IgD-negative memory B cell (primary cell): ENCODE data around the gene INTS3. TPM values are rescaled to one million over a fixed set of nuclear protein-coding genes. Genes with fewer than 3 reads are reported as not detected.

Source experiments
- H3K27ac Mint-ChIP-seq, 3 donors: one replicate each; pipeline ENCODE4 v1.8.0; 2020 to 2022; ENCODE audit warnings: mild to moderate bottlenecking in 3 of 3, mixed read lengths in 3 of 3, moderate library complexity in 1 of 3
- H3K27me3 Mint-ChIP-seq: one replicate; pipeline ENCODE4 v1.8.0; 2021; ENCODE audit warnings: mixed read lengths
- H3K36me3 Mint-ChIP-seq: one replicate; pipeline ENCODE4 v1.8.0; 2020; ENCODE audit warnings: mild to moderate bottlenecking, mixed read lengths
- H3K4me1 Mint-ChIP-seq, 3 donors: one replicate each; pipeline ENCODE4 v1.8.0; 2020 to 2022; ENCODE audit warnings: mixed read lengths in 3 of 3, mild to moderate bottlenecking in 1 of 3
- H3K4me3 Mint-ChIP-seq, 4 donors: one replicate each; pipeline ENCODE4 v1.8.0; 2020 to 2022; ENCODE audit warnings: mild to moderate bottlenecking in 4 of 4, mixed read lengths in 4 of 4, moderate library complexity in 3 of 4
- H3K9me3 Mint-ChIP-seq, 3 donors: one replicate each; pipeline ENCODE4 v1.8.0; 2020 to 2021; ENCODE audit warnings: mixed read lengths in 3 of 3, mild to moderate bottlenecking in 1 of 3
- polyA plus RNA-seq: library from polyadenylated mRNA; unstranded; fragments of 300-500 nt; fragmentation: Illumina TruSeq; gene quantifications from one replicate; pipeline ENCODE4 v1.2.3, GENCODE V29; 2021

Gene INTS3
- polyA plus RNA-seq, 1 donor from 2014 or later, result 11.8 TPM

GRCh38 chr1:153734396-153735089 is 6.7 kb downstream of the INTS3 start:
- H3K9me3 Mint-ChIP-seq, result no peaks in the 10 kb centered on the region
- H3K4me3 Mint-ChIP-seq, result no peak overlapping the region
- H3K36me3 Mint-ChIP-seq, result peaks cover 1% of the 10 kb centered on the region
- H3K4me1 Mint-ChIP-seq, result peaks cover 13 to 28% (median 21%) of the 10 kb centered on the region in 3 donors
- peak overlapping the region in 1 of 3 donors; percentile 31 for H3K27ac Mint-ChIP-seq
- no peaks in the 10 kb centered on the region for H3K27me3 Mint-ChIP-seq

- H3K27ac Mint-ChIP-seq, result no peak overlapping the region
- no peak overlapping the region for H3K4me3 Mint-ChIP-seq
- H3K27me3 Mint-ChIP-seq, result no peaks in the 10 kb centered on the region
- H3K9me3 Mint-ChIP-seq, result no peaks in the 10 kb centered on the region
- peaks cover 1% of the 10 kb centered on the region for H3K36me3 Mint-ChIP-seq
- peaks cover 13 to 25% (median 19%) of the 10 kb centered on the region in 3 donors for H3K4me1 Mint-ChIP-seq
These were observed 7.2 kb downstream of the INTS3 start for GRCh38 chr1:153735090-153735420.

DNA sequence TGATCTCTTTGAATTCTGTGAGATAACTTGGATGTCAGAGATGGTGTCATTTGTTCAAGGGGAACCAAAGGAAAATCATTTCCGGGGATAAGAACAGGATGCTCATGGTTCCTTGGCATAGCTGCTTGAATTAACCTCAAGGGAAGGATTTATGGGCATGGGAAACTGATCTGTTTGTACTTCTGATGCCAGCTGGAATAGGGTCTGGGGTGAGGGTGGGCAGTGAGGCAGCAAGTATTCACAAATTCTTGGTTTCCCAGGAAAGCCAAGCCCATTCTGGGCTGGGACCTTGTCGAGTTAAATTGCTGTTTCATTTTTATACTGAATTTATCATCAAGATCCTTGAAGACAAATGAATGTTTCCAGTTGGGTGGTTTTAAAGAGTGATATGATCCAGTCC is 14.1 kb downstream of the INTS3 start:
- Mint-ChIP-seq H3K36me3 (peaks cover 1% of the 10 kb centered on the region), H3K27me3 (no peaks in the 10 kb centered on the region), H3K4me1 (peaks cover 20 to 25% (median 21%) of the 10 kb centered on the region in 3 donors), H3K4me3 (peak overlapping the region in 3 of 4 donors; percentile 3 to 67 (median 65)), H3K9me3 (no peaks in the 10 kb centered on the region), H3K27ac (peak overlapping the region in 2 of 3 donors; percentile 12 to 36)

DNA sequence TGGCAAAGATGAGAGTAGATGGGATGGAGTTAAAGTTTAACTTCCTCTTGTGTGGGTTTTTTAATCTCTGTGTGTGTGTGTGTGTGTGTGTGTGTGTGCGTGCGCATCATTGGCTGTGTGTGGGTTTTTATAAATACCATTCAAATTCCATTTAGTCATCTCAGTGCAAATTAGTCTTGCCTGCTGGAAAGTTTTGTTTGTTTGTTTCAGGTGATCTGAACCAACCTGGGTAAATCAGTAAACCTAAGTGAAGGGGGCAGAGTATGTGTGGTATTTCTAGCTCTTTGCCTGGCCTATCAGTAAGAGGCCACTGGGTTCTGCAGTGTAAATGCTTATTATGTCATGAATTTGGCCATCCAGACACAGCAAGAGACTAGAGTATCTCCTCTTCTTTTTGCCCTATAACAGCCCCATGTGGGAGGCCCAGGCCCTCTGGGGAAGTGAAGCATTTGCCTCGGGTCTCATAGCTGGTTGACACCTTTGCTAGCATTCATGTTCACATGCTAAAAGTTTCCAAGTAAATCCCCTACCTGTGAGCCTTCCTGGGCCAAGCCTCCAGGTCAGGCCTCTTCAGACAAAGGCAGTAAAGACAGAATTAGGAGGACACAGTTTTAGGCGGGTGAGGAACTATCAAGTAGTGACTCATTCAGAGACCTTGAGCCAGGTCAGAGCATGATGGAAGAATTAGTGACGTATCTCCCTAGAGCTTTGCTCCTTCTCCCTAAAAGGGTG is 14.7 kb downstream of the INTS3 start:
- H3K27ac Mint-ChIP-seq, result peak overlapping the region in 2 of 3 donors; percentile 12 to 36
- peaks cover 1% of the 10 kb centered on the region for H3K36me3 Mint-ChIP-seq
- H3K4me3 Mint-ChIP-seq, result peak overlapping the region in 3 of 4 donors; percentile 3 to 65 (median 56)
- peaks cover 20 to 25% (median 21%) of the 10 kb centered on the region in 3 donors for H3K4me1 Mint-ChIP-seq
- H3K9me3 Mint-ChIP-seq, result no peaks in the 10 kb centered on the region
- H3K27me3 Mint-ChIP-seq, result no peaks in the 10 kb centered on the region

GRCh38 chr1:153745417-153745816 is 17.6 kb downstream of the INTS3 start:
- Mint-ChIP-seq H3K27ac (no peak overlapping the region), H3K27me3 (no peaks in the 10 kb centered on the region), H3K9me3 (no peaks in the 10 kb centered on the region), H3K4me3 (no peak overlapping the region), H3K36me3 (peaks cover 9% of the 10 kb centered on the region), H3K4me1 (peaks cover 20 to 29% (median 25%) of the 10 kb centered on the region in 3 donors)

DNA sequence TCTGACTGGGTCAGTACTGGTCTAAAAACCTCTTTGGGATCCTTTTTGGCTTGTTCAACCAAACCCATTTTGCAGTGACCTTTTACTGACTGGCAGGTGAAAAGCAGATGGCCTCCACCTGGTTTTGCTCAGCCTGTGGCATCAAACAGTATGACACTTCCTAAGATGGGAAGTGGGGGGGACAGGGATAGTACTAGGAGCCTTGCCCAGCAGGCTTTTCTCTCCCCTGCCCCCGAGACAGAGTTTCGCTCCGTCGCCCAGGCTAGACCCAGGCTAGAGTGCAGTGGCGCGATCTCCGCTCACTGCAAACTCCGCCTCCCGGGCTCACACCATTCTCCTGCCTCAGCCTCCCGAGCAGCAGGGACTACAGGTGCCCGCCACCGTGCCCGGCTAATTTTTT is 18.3 kb downstream of the INTS3 start:
- H3K9me3 Mint-ChIP-seq, result no peaks in the 10 kb centered on the region
- peaks cover 9% of the 10 kb centered on the region for H3K36me3 Mint-ChIP-seq
- peaks cover 19 to 29% (median 27%) of the 10 kb centered on the region in 3 donors for H3K4me1 Mint-ChIP-seq
- H3K4me3 Mint-ChIP-seq, result no peak overlapping the region
- H3K27ac Mint-ChIP-seq, result no peak overlapping the region
- H3K27me3 Mint-ChIP-seq, result no peaks in the 10 kb centered on the region

DNA sequence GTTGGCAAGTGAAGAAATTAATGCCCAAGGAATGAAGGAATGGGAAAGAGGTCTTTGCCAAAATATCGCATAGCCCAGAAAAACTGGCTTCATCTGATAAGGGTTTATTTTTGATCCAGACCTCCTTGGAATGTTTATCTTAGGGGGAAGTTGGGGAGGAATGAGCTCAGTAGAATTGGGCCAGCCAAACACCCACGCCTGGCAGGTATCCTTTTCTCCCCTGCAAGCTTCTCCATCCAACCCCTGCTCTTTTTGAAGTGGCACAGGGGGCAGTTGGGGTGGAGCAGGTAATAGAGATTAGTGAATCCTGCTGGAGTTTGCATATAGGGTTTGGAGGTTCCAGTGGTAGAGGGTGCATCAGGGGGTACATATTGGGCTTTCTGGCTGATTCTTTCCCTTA is 21.1 kb downstream of the INTS3 start:
- H3K4me1 Mint-ChIP-seq, result peaks cover 4 to 9% (median 8%) of the 10 kb centered on the region in 3 donors
- H3K36me3 Mint-ChIP-seq, result peaks cover 11% of the 10 kb centered on the region
- H3K27me3 Mint-ChIP-seq, result no peaks in the 10 kb centered on the region
- H3K4me3 Mint-ChIP-seq, result no peak overlapping the region
- no peak overlapping the region for H3K27ac Mint-ChIP-seq
- no peaks in the 10 kb centered on the region for H3K9me3 Mint-ChIP-seq

DNA sequence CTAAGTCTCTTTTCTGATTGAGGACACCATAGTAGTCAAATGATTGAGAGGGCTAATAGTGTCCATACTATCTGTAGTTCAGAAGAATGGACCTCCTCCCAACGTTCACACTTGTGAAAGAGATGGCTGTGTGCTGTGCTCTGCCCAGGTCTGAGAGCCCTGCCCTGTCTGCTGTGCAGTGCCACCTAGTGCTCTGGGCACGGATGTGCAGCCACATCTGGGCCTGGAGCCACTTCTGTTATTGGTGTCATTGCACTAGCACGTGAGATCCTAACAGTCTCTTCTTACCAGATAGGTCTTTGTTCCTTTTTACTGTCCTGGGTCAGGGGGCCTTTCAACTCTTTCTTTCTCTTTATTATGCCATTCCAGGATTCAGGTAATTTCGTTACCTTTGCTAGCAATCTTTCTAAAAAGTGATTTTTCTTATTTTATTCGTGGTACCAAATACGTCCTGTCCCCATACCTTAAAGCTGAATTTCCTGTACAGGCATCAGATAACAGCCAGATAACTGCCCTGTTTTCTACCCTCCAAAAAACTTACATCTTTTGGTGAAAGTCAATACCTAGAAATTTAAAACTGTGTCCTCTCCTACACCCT is 21.7 kb downstream of the INTS3 start:
- Mint-ChIP-seq H3K27me3 (no peaks in the 10 kb centered on the region), H3K36me3 (peaks cover 11% of the 10 kb centered on the region), H3K4me1 (peaks cover under 1 to 9% (median 5%) of the 10 kb centered on the region in 3 donors), H3K9me3 (no peaks in the 10 kb centered on the region), H3K27ac (no peak overlapping the region), H3K4me3 (no peak overlapping the region)

DNA sequence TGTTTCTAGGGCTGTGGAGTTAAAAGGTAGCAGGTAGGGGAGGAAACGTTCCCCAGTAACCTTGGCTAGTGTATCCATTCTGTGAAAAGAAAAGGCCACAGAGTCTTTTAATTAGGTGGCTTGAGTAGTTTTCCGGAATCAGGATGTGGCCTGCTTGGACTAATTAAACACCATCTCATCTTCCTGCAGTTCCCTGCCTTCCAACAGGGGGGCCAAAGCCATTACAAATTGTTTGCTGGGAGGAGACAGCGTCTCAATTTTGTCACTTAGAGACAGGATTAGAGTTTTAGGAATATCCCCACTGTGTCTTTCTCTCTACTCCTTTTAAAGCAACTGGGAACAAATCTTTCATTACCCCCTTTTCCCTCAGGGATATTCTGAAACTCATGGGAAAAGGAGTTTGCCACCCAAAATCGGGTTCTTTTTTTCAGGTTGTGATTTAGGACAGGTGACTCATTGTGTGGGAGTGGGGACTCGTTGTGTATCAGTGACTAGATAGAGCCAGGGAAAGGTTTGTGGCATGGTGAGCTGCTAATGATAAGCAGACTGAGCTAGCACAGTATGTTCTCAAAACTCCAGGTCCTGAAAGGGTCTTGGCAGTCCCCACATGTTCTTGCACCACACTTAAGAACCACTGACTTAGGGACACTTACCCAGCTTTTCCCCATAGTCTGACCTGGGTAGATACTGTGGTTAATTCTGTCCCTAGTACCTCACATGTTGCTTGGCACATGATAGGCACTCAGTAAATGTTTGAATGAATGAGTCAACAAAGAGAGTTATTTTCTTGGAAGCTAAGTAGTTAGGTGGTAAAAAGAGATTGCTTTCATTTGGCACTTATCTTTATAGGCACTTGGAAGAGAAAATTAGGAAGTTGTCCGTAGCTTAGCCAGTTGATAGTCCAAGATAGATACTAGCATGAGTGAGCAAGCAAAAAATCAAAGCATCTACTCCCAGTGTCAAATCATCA is 22.5 kb downstream of the INTS3 start:
- Mint-ChIP-seq H3K27ac (no peak overlapping the region), H3K4me3 (no peak overlapping the region), H3K4me1 (peaks cover 0 to 9% (median 5%) of the 10 kb centered on the region in 3 donors), H3K9me3 (no peaks in the 10 kb centered on the region), H3K27me3 (no peaks in the 10 kb centered on the region), H3K36me3 (peaks cover 13% of the 10 kb centered on the region)

DNA sequence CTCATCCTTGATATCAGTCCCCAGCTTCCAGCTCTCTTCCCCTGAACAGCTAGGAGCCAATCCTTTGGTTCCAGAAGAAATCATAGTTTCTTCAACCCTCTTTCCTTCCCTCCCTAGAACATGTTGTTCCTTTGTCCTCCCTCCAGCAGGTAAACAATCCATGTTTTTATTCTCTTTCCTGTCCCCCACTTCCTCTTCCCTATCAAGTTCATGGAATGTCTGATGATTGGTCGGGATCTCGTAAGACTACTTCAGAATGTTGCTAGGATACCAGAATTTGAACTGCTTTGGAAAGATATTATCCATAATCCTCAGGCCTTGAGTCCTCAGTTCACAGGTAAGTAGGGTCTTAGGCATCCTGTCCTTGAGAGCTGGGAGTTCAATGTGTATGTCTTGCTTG is 24.2 kb downstream of the INTS3 start:
- Mint-ChIP-seq H3K27me3 (no peaks in the 10 kb centered on the region), H3K4me3 (no peak overlapping the region), H3K9me3 (no peaks in the 10 kb centered on the region), H3K4me1 (peaks cover 0 to 9% (median 5%) of the 10 kb centered on the region in 3 donors), H3K27ac (no peak overlapping the region), H3K36me3 (peaks cover 13% of the 10 kb centered on the region)

DNA sequence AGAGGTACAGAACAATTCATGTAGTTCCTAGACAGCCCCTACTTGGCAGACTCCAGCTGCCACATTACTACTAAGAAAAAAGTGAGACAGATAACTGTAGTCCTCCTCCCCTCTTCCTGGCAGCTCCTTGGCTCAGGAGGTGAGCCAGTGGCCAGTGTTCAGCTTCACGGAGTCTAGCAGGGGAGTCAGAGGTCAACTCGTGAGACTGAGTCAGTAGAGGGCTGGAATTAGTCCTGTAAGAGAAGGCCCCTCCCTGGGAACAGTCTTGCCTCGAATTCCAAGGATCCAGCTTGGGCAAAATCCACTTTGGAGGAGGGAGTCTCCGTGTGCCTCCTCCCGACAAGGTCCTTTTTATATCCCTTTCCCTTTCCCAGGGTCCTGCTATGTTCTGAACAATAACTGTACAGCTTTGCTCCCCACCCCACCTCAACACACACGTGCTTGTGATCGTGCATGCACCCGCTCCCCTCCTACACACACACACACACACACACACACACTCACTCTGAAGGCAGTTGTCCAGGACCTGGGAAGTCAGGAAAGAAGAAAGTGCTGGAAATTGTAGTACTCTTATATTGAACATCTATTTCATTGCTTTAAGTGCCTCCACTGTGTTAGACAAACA is 24.8 kb downstream of the INTS3 start:
- Mint-ChIP-seq H3K27ac (no peak overlapping the region), H3K36me3 (peaks cover 16% of the 10 kb centered on the region), H3K4me3 (no peak overlapping the region), H3K9me3 (no peaks in the 10 kb centered on the region), H3K27me3 (no peaks in the 10 kb centered on the region), H3K4me1 (peaks cover 0 to 9% (median 5%) of the 10 kb centered on the region in 3 donors)

GRCh38 chr1:153754266-153754665 is 26.4 kb downstream of the INTS3 start:
- Mint-ChIP-seq H3K4me3 (no peak overlapping the region), H3K36me3 (peaks cover 14% of the 10 kb centered on the region), H3K27ac (peak overlapping the region in 1 of 3 donors; percentile 60), H3K4me1 (peaks cover 0 to 8% (median 4%) of the 10 kb centered on the region in 3 donors), H3K27me3 (no peaks in the 10 kb centered on the region), H3K9me3 (no peaks in the 10 kb centered on the region)

GRCh38 chr1:153760440-153760839 is 32.6 kb downstream of the INTS3 start:
- Mint-ChIP-seq H3K9me3 (no peaks in the 10 kb centered on the region), H3K4me3 (no peak overlapping the region), H3K36me3 (peaks cover 7% of the 10 kb centered on the region), H3K27ac (no peak overlapping the region), H3K27me3 (no peaks in the 10 kb centered on the region), H3K4me1 (no peaks in the 10 kb centered on the region)
